ENCODE measurements around the gene ARHGAP18. TPM values are rescaled to one million over a fixed set of nuclear protein-coding genes. Genes with fewer than 3 reads are reported as not detected.

ARHGAP18 gene
- total and polyA plus RNA-seq, 2 of the 13 experiments (the other 11 are each of a cell fraction or from before 2014, with no cell fraction given): 58.2 to 115 TPM

GRCh38 chr6:129661536-129662405 is 48.2 kb downstream of the ARHGAP18 start (continued):
- TF ChIP-seq, protein P1, sequence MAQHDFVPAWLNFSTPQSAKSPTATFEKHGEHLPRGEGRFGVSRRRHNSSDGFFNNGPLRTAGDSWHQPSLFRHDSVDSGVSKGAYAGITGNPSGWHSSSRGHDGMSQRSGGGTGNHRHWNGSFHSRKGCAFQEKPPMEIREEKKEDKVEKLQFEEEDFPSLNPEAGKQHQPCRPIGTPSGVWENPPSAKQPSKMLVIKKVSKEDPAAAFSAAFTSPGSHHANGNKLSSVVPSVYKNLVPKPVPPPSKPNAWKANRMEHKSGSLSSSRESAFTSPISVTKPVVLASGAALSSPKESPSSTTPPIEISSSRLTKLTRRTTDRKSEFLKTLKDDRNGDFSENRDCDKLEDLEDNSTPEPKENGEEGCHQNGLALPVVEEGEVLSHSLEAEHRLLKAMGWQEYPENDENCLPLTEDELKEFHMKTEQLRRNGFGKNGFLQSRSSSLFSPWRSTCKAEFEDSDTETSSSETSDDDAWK (CRISPR knock-in tag; IDR thresholded peaks at IDR 0.05): no peak
- no peak for TF ChIP-seq SSRP1 (CRISPR knock-in tag; IDR thresholded peaks at IDR 0.05)
- no peak for TF ChIP-seq ZSCAN21 (CRISPR knock-in tag; IDR thresholded peaks at IDR 0.05; ENCODE audit: borderline replicate concordance)
- TF ChIP-seq ZNF766 (CRISPR knock-in tag; IDR thresholded peaks at IDR 0.05; ENCODE audit: borderline replicate concordance): 0 out of 2 replicates have a peak, but pooled peaks have one; percentile 55
- no peak for TF ChIP-seq RBM39 (IDR thresholded peaks at IDR 0.05; ENCODE audit: low read depth, low read length, poor library complexity, severe bottlenecking)
- no peak for TF ChIP-seq ZSCAN20 (CRISPR knock-in tag; IDR thresholded peaks at IDR 0.05; ENCODE audit: borderline replicate concordance)
- TF ChIP-seq NR3C1 (CRISPR knock-in tag; IDR thresholded peaks at IDR 0.05): no peak
- TF ChIP-seq MTA1 (CRISPR knock-in tag; IDR thresholded peaks at IDR 0.05; ENCODE audit: borderline replicate concordance): no peak
- no peak for TF ChIP-seq FOXC1 (CRISPR knock-in tag; IDR thresholded peaks at IDR 0.05; ENCODE audit: borderline replicate concordance)
- no peak for TF ChIP-seq ZNF790 (CRISPR knock-in tag; IDR thresholded peaks at IDR 0.05; ENCODE audit: borderline replicate concordance)
- TF ChIP-seq REPIN1 (CRISPR knock-in tag; IDR thresholded peaks at IDR 0.05; ENCODE audit: borderline replicate concordance, low read depth): no peak
- TF ChIP-seq, protein P2, sequence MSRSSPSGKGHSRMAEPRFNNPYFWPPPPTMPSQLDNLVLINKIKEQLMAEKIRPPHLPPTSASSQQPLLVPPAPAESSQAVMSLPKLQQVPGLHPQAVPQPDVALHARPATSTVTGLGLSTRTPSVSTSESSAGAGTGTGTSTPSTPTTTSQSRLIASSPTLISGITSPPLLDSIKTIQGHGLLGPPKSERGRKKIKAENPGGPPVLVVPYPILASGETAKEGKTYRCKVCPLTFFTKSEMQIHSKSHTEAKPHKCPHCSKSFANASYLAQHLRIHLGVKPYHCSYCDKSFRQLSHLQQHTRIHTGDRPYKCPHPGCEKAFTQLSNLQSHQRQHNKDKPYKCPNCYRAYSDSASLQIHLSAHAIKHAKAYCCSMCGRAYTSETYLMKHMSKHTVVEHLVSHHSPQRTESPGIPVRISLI (CRISPR knock-in tag; IDR thresholded peaks at IDR 0.05; ENCODE audit: borderline replicate concordance): no peak
- TF ChIP-seq XRCC5 (optimal IDR thresholded peaks at IDR 0.05; ENCODE audit: low read length): peak; percentile 59
- TF ChIP-seq, protein P3, sequence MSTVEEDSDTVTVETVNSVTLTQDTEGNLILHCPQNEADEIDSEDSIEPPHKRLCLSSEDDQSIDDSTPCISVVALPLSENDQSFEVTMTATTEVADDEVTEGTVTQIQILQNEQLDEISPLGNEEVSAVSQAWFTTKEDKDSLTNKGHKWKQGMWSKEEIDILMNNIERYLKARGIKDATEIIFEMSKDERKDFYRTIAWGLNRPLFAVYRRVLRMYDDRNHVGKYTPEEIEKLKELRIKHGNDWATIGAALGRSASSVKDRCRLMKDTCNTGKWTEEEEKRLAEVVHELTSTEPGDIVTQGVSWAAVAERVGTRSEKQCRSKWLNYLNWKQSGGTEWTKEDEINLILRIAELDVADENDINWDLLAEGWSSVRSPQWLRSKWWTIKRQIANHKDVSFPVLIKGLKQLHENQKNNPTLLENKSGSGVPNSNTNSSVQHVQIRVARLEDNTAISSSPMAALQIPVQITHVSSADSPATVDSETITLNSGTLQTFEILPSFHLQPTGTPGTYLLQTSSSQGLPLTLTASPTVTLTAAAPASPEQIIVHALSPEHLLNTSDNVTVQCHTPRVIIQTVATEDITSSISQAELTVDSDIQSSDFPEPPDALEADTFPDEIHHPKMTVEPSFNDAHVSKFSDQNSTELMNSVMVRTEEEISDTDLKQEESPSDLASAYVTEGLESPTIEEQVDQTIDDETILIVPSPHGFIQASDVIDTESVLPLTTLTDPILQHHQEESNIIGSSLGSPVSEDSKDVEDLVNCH (CRISPR knock-in tag; IDR thresholded peaks at IDR 0.05): no peak
- TF ChIP-seq NR2F6 (IDR thresholded peaks at IDR 0.05): no peak
- no peak for TF ChIP-seq NR2F6 (CRISPR knock-in tag; IDR thresholded peaks at IDR 0.05)
- TF ChIP-seq, protein P4, sequence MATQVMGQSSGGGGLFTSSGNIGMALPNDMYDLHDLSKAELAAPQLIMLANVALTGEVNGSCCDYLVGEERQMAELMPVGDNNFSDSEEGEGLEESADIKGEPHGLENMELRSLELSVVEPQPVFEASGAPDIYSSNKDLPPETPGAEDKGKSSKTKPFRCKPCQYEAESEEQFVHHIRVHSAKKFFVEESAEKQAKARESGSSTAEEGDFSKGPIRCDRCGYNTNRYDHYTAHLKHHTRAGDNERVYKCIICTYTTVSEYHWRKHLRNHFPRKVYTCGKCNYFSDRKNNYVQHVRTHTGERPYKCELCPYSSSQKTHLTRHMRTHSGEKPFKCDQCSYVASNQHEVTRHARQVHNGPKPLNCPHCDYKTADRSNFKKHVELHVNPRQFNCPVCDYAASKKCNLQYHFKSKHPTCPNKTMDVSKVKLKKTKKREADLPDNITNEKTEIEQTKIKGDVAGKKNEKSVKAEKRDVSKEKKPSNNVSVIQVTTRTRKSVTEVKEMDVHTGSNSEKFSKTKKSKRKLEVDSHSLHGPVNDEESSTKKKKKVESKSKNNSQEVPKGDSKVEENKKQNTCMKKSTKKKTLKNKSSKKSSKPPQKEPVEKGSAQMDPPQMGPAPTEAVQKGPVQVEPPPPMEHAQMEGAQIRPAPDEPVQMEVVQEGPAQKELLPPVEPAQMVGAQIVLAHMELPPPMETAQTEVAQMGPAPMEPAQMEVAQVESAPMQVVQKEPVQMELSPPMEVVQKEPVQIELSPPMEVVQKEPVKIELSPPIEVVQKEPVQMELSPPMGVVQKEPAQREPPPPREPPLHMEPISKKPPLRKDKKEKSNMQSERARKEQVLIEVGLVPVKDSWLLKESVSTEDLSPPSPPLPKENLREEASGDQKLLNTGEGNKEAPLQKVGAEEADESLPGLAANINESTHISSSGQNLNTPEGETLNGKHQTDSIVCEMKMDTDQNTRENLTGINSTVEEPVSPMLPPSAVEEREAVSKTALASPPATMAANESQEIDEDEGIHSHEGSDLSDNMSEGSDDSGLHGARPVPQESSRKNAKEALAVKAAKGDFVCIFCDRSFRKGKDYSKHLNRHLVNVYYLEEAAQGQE (IDR thresholded peaks at IDR 0.05; ENCODE audit: borderline replicate concordance in 1 of 2, low read depth in 1 of 2, low read length in 2 of 2): no peak
- no peak for TF ChIP-seq FOXO1 (CRISPR knock-in tag; IDR thresholded peaks at IDR 0.05)
- no peak for TF ChIP-seq ZMAT3 (CRISPR knock-in tag; conservative IDR thresholded peaks at IDR 0.05)
- TF ChIP-seq MAZ (IDR thresholded peaks at IDR 0.05; ENCODE audit: borderline replicate concordance, low read depth, low read length): no peak
- no peak for TF ChIP-seq MAZ (CRISPR knock-in tag; IDR thresholded peaks at IDR 0.05; ENCODE audit: low read depth)
